H9 (cell line): ENCODE data around the gene PDGFB. TPM values are rescaled to one million over a fixed set of nuclear protein-coding genes. Genes with fewer than 3 reads are reported as not detected.

ENCODE experiments used
- DNase-seq: peaks from one replicate; pipeline ENCODE4 v3.0.0-alpha.2; 2017
- H2AFZ ChIP-seq: one replicate; pipeline ENCODE4 v1.6.1; 2013; ENCODE audit warnings: mild to moderate bottlenecking, low read length, control low read depth, moderate library complexity
- H2AK5ac ChIP-seq: 2 replicates; pipeline ENCODE4 v1.6.1; 2013; ENCODE audit warnings: low read length, control low read depth, mixed read lengths; ENCODE audit not compliant: insufficient read length
- H2BK120ac ChIP-seq: one replicate; pipeline ENCODE4 v1.6.1; 2013; ENCODE audit warnings: low read depth, mild to moderate bottlenecking, low read length, control low read depth, inconsistent platforms; ENCODE audit not compliant: poor library complexity, severe bottlenecking
- H2BK12ac ChIP-seq: 2 replicates; pipeline ENCODE4 v1.6.1; 2013; ENCODE audit warnings: low read length, control low read depth, mixed read lengths, low read depth; ENCODE audit not compliant: insufficient read length
- H2BK15ac ChIP-seq: 2 replicates; pipeline ENCODE4 v1.6.1; 2013; ENCODE audit warnings: low read depth, low read length, control low read depth
- H2BK20ac ChIP-seq: one replicate; pipeline ENCODE4 v1.6.1; 2013; ENCODE audit warnings: low read depth, mild to moderate bottlenecking, low read length, control low read depth, inconsistent platforms; ENCODE audit not compliant: poor library complexity, severe bottlenecking
- H2BK5ac ChIP-seq: 2 replicates; pipeline ENCODE4 v1.6.1; 2013; ENCODE audit warnings: low read length, control low read depth, mixed read lengths; ENCODE audit not compliant: insufficient read length
- H3K14ac ChIP-seq: 2 replicates; pipeline ENCODE4 v1.6.1; 2013; ENCODE audit warnings: low read length, control low read depth; ENCODE audit not compliant: insufficient read depth
- H3K18ac ChIP-seq: 2 replicates; pipeline ENCODE4 v1.6.1; 2013; ENCODE audit warnings: low read depth, mild to moderate bottlenecking, mixed read lengths, low read length, control low read depth; ENCODE audit not compliant: insufficient read length
- H3K23ac ChIP-seq: 2 replicates; pipeline ENCODE4 v1.6.1; 2013; ENCODE audit warnings: low read length, control low read depth, mixed read lengths, low read depth; ENCODE audit not compliant: insufficient read length
- H3K23me2 ChIP-seq: 2 replicates; pipeline ENCODE4 v1.6.1; 2013; ENCODE audit warnings: low read depth, mild to moderate bottlenecking, mixed read lengths, low read length, control low read depth; ENCODE audit not compliant: insufficient read length, poor library complexity, severe bottlenecking
- H3K27ac ChIP-seq: 2 replicates; pipeline ENCODE4 v1.5.1; 2013; ENCODE audit warnings: low read length, control low read depth, mixed read lengths, low read depth; ENCODE audit not compliant: insufficient read length
- H3K27me3 ChIP-seq: 2 replicates; pipeline ENCODE4 v1.6.1; 2013; ENCODE audit warnings: low read length, control low read depth, inconsistent platforms; ENCODE audit not compliant: insufficient read depth
- H3K4ac ChIP-seq: 2 replicates; pipeline ENCODE4 v1.6.1; 2013; ENCODE audit warnings: low read depth, mild to moderate bottlenecking, control low read depth, inconsistent platforms, low read length, moderate library complexity
- H3K4me1 ChIP-seq: 2 replicates; pipeline ENCODE4 v1.6.1; 2013; ENCODE audit warnings: low read length, control low read depth, inconsistent platforms; ENCODE audit not compliant: insufficient read depth
- H3K4me2 ChIP-seq: 2 replicates; pipeline ENCODE4 v1.6.1; 2013; ENCODE audit warnings: low read length, control low read depth, mixed read lengths; ENCODE audit not compliant: insufficient read length, insufficient read depth
- H3K56ac ChIP-seq: 2 replicates; pipeline ENCODE4 v1.6.1; 2013; ENCODE audit warnings: low read depth, mild to moderate bottlenecking, mixed read lengths, low read length, control low read depth; ENCODE audit not compliant: insufficient read length
- H3K79me1 ChIP-seq: 2 replicates; pipeline ENCODE4 v1.6.1; 2013; ENCODE audit warnings: low read depth, mild to moderate bottlenecking, moderate library complexity, low read length, control low read depth, inconsistent platforms; ENCODE audit not compliant: insufficient read depth, poor library complexity, severe bottlenecking
- H3K79me2 ChIP-seq: 2 replicates; pipeline ENCODE4 v1.6.1; 2013; ENCODE audit warnings: low read length, control low read depth, inconsistent platforms; ENCODE audit not compliant: insufficient read depth
- H3K9ac ChIP-seq: 2 replicates; pipeline ENCODE4 v1.6.1; 2013; ENCODE audit warnings: low read length, control low read depth, mixed read lengths; ENCODE audit not compliant: insufficient read length; ENCODE audit errors: extremely low read depth
- H3K9me3 ChIP-seq: one replicate; pipeline ENCODE4 v1.6.1; 2013; ENCODE audit warnings: low read depth, low read length, inconsistent platforms; ENCODE audit not compliant: control insufficient read depth
- H3T11ph ChIP-seq: one replicate; pipeline ENCODE4 v1.6.1; 2013; ENCODE audit warnings: mild to moderate bottlenecking, low read length, control low read depth, inconsistent platforms
- H4K20me1 ChIP-seq: one replicate; pipeline ENCODE4 v1.6.1; 2013; ENCODE audit not compliant: control insufficient read depth, insufficient read length, insufficient read depth
- H4K5ac ChIP-seq: 2 replicates; pipeline ENCODE4 v1.6.1; 2013; ENCODE audit warnings: low read depth, mild to moderate bottlenecking, mixed read lengths, low read length, control low read depth; ENCODE audit not compliant: insufficient read length
- H4K8ac ChIP-seq: replicated peaks from 2 replicates; pipeline ENCODE4 v1.6.1; 2013; ENCODE audit warnings: low read length, control low read depth, mixed read lengths, low read depth; ENCODE audit not compliant: insufficient read length
- H4K91ac ChIP-seq: 2 replicates; pipeline ENCODE4 v1.6.1; 2013; ENCODE audit warnings: low read depth, mild to moderate bottlenecking, moderate library complexity, mixed read lengths, low read length, control low read depth; ENCODE audit not compliant: insufficient read length
- H3K27ac Mint-ChIP-seq, 3 experiments: 2 replicates in 2 of 3; 3 replicates in 1 of 3; pipeline ENCODE4 v1.8.0; 2020 to 2021; ENCODE audit warnings: mixed read lengths in 3 of 3, mild to moderate bottlenecking in 1 of 3, moderate library complexity in 1 of 3
- H3K27me3 Mint-ChIP-seq: 2 replicates; pipeline ENCODE4 v1.8.0; 2021; ENCODE audit warnings: low read depth, mild to moderate bottlenecking, moderate library complexity, mixed read lengths
- H3K36me3 Mint-ChIP-seq, 3 experiments: 2 replicates in 2 of 3; 3 replicates in 1 of 3; pipeline ENCODE4 v1.8.0; 2020 to 2021; ENCODE audit warnings: low read depth in 3 of 3, mixed read lengths in 3 of 3; ENCODE audit not compliant: insufficient read depth in 1 of 3
- H3K4me1 Mint-ChIP-seq, 2 experiments: 2 replicates each; pipeline ENCODE4 v1.8.0; 2020; ENCODE audit warnings: mixed read lengths in 2 of 2
- H3K4me3 Mint-ChIP-seq, 2 experiments: 2 replicates in 1 of 2; 3 replicates in 1 of 2; pipeline ENCODE4 v1.8.0; 2020 to 2021; ENCODE audit warnings: mild to moderate bottlenecking in 2 of 2, mixed read lengths in 2 of 2, moderate library complexity in 1 of 2
- H3K9me3 Mint-ChIP-seq, 2 experiments: 2 replicates in 1 of 2; 3 replicates in 1 of 2; pipeline ENCODE4 v1.8.0; 2020; ENCODE audit warnings: mild to moderate bottlenecking in 2 of 2, mixed read lengths in 2 of 2, moderate library complexity in 1 of 2
- CTCF ChIP-seq: fragments of 200-600 bp; sonication (generic); conservative IDR thresholded peaks from 3 replicates; pipeline ENCODE4 v1.8.0; 2021; ENCODE audit warnings: antibody characterized with exemption, mild to moderate bottlenecking
- WGBS: extraction: QIAGEN DNeasy Blood & Tissue Kit; methylation state at CpG from one replicate; pipeline ENCODE4 v1.1.7; 2013; ENCODE audit warnings: missing lambda C conversion rate, low lambda C conversion rate, mixed read lengths; ENCODE audit not compliant: insufficient read length; ENCODE audit errors: extremely low coverage; 5-methylcytosine and 5-hydroxymethylcytosine counted together
- total RNA-seq: library from RNA; stranded (reverse); gene quantifications from 2 replicates; pipeline ENCODE4 v1.2.1, GENCODE V29; 2021

Gene PDGFB
- total RNA-seq, 1 experiment from 2014 or later = 6.1 TPM

GRCh38 chr22:39267974-39268373 is 23.2 kb upstream of the PDGFB start:
- H3K4me1 ChIP-seq = no peaks in the 10 kb centered on the region
- no peaks in the 10 kb centered on the region for H3K9me3 ChIP-seq
- no peak overlapping the region for H3K4ac ChIP-seq
- no peak overlapping the region for H3K9ac ChIP-seq
- no peaks in the 10 kb centered on the region for H3K27me3 ChIP-seq
- no peak overlapping the region for H4K5ac ChIP-seq
- no peak overlapping the region for H4K8ac ChIP-seq
- Mint-ChIP-seq H3K4me1 (peaks cover 13 to 15% of the 10 kb centered on the region in 2 experiments), H3K27ac (no peak overlapping the region), H3K27me3 (no peaks in the 10 kb centered on the region; the same call in 1 of the 2 replicates), H3K4me3 (no peak overlapping the region), H3K9me3 (peaks cover 5 to 6% of the 10 kb centered on the region in 2 experiments), H3K36me3 (peaks cover 1 to 7% (median 6%) of the 10 kb centered on the region in 3 experiments; a peak in 3 of 7 replicates)
- no peaks in the 10 kb centered on the region for H3K79me2 ChIP-seq
- no peak for DNase-seq
- no peak overlapping the region for H3K27ac ChIP-seq
- no peak overlapping the region for H2AK5ac ChIP-seq
- no peak overlapping the region for H2BK20ac ChIP-seq
- no peak overlapping the region for H2BK15ac ChIP-seq
- H3T11ph ChIP-seq = no peak overlapping the region
- no peak overlapping the region for H3K18ac ChIP-seq
- no peak overlapping the region for H2BK5ac ChIP-seq
- no peak overlapping the region for H2AFZ ChIP-seq
- no peak for TF ChIP-seq CTCF
- H3K23me2 ChIP-seq = no peaks in the 10 kb centered on the region
- H3K14ac ChIP-seq = no peak overlapping the region
- no peak overlapping the region for H4K91ac ChIP-seq
- no peak overlapping the region for H3K23ac ChIP-seq
- H3K79me1 ChIP-seq = no peaks in the 10 kb centered on the region
- no peak overlapping the region for H3K4me2 ChIP-seq
- no peak overlapping the region for H2BK120ac ChIP-seq
- WGBS = no CpG with 5 or more reads among the region's 8 CpGs
- H4K20me1 ChIP-seq = no peaks in the 10 kb centered on the region
- H3K56ac ChIP-seq = no peak overlapping the region
- H2BK12ac ChIP-seq = no peak overlapping the region
